ENCODE data around the gene SYNM. TPM values are rescaled to one million over a fixed set of nuclear protein-coding genes. Genes with fewer than 3 reads are reported as not detected.

Gene SYNM
- total and polyA plus RNA-seq, 7 donors, result 0.69 to 1,357 (median 731) TPM

GRCh38 chr15:99097441-99098410, 7.2 kb upstream of the SYNM start:
- Histone ChIP-seq H3K27ac (peak overlapping the region in 2 of 4 donors; percentile 81 to 92), H3K4me3 (no peak overlapping the region), H3K27me3 (no peaks in the 10 kb centered on the region), H3K36me3 (no peaks in the 10 kb centered on the region), H3K9me3 (no peaks in the 10 kb centered on the region), H3K4me1 (peaks cover 0 to 18% (median 5%) of the 10 kb centered on the region in 4 donors)
- no peak for DNase-seq
- 83 to 85% methylated on average over 14 of the region's 14 CpGs for WGBS, 2 donors
- intact Hi-C loops (cut with DNase I), result no loop called here
- TF ChIP-seq EP300 (IDR thresholded peaks at IDR 0.05) (no peak), CTCF (IDR thresholded peaks at IDR 0.05) (no peak), POLR2A (IDR thresholded peaks at IDR 0.05) (no peak), POLR2AphosphoS5 (IDR thresholded peaks at IDR 0.05) (no peak)

DNA sequence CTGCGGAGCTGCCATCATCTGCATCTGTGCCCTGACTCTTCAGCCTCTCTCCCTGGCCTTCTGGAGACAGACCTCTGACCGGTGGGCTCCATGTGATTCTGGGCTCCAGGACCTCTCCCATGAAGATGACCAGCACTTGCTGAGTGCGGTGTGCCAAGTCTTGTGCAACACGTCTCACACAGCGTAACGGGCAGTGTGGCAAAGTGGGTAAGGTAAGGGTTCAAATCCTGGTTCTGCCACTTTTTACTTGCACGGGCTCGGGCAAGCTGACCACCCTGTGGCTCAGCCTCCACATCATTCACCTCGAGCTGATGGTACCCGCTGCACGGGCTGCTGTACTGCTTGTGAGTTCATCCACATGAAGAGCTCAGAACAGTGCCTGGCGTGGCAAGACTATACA, 6.5 kb upstream of the SYNM start:
- H3K4me3 ChIP-seq, result no peak overlapping the region
- no peak for DNase-seq
- TF ChIP-seq EP300 (IDR thresholded peaks at IDR 0.05) (no peak), POLR2A (IDR thresholded peaks at IDR 0.05) (no peak), CTCF (IDR thresholded peaks at IDR 0.05) (no peak), POLR2AphosphoS5 (IDR thresholded peaks at IDR 0.05) (no peak)
- H3K27me3 ChIP-seq, result no peaks in the 10 kb centered on the region
- H3K9me3 ChIP-seq, result no peaks in the 10 kb centered on the region
- H3K36me3 ChIP-seq, result no peaks in the 10 kb centered on the region
- intact Hi-C loops (cut with DNase I), result no loop called here
- peak overlapping the region in 2 of 4 donors; percentile 81 to 92 for H3K27ac ChIP-seq
- H3K4me1 ChIP-seq, result peaks cover 0 to 18% (median 5%) of the 10 kb centered on the region in 4 donors
- 86 to 90% methylated on average over 12 of the region's 12 CpGs for WGBS, 2 donors

DNA sequence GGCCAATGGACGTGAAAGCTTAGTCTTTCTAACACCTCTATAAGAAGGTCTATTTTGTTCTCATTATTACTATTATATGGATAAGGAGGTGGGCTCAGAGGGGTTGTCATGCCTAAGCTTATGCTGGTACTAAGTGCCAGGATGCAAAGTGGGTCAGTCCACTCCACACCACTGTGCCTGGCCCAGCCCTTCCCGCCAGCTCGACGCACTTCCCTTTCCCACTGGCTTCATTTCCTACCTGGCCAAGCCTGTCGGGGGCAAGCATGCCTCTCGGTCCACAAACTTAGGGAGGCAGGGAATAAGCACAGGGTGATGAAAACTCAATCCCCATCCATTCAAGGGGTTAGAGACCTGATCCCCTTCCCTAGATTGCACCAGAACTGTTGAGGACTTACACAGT, 5.9 kb upstream of the SYNM start:
- intact Hi-C loops (cut with DNase I), result no loop called here
- no peaks in the 10 kb centered on the region for H3K9me3 ChIP-seq
- no peak for TF ChIP-seq EP300 (IDR thresholded peaks at IDR 0.05)
- no peak for TF ChIP-seq CTCF (IDR thresholded peaks at IDR 0.05)
- TF ChIP-seq POLR2A (IDR thresholded peaks at IDR 0.05), result no peak
- DNase-seq, result no peak
- H3K4me3 ChIP-seq, result no peak overlapping the region
- no peaks in the 10 kb centered on the region for H3K36me3 ChIP-seq
- peaks cover 0 to 18% (median 5%) of the 10 kb centered on the region in 4 donors for H3K4me1 ChIP-seq
- WGBS, 2 donors, result 71 to 73% methylated on average over 6 of the region's 6 CpGs
- no peaks in the 10 kb centered on the region for H3K27me3 ChIP-seq
- H3K27ac ChIP-seq, result peak overlapping the region in 2 of 4 donors; percentile 81 to 92

GRCh38 chr15:99099661-99100060, 5.2 kb upstream of the SYNM start:
- H3K4me1 ChIP-seq, result peaks cover 0 to 18% (median 5%) of the 10 kb centered on the region in 4 donors
- intact Hi-C loops (cut with DNase I), result loop anchor here (1.0 kb wide), 1 partner anchor 113 kb away; no protein-coding TSS in a partner anchor
- H3K9me3 ChIP-seq, result no peaks in the 10 kb centered on the region
- H3K27me3 ChIP-seq, result no peaks in the 10 kb centered on the region
- H3K27ac ChIP-seq, result peak overlapping the region in 2 of 4 donors; percentile 81 to 92
- TF ChIP-seq POLR2AphosphoS5 (IDR thresholded peaks at IDR 0.05) (no peak), EP300 (IDR thresholded peaks at IDR 0.05) (no peak), POLR2A (IDR thresholded peaks at IDR 0.05) (no peak), CTCF (IDR thresholded peaks at IDR 0.05) (no peak)
- H3K36me3 ChIP-seq, result no peaks in the 10 kb centered on the region
- WGBS, 2 donors, result 87 to 94% methylated on average over 7 of the region's 7 CpGs
- H3K4me3 ChIP-seq, result no peak overlapping the region
- no peak for DNase-seq
